Putamen (tissue), 1 donor: ENCODE results near the gene NPY4R.
"Not testable (repeated sequence)": the region's sequence is repeated elsewhere in the genome, so short reads cannot be mapped to it uniquely, and the experiment has no call there.

Source experiments
- DNase-seq: peaks from one replicate; pipeline ENCODE4 v3.0.0-alpha.2; 2016; ENCODE audit warnings: low spot score

Gene NPY4R

GRCh38 chr10:46455992-46456391 is 9.8 kb downstream of the NPY4R start:
- not testable (repeated sequence) for DNase-seq

GRCh38 chr10:46451365-46451764 is 14.4 kb downstream of the NPY4R start:
- DNase-seq = not testable (repeated sequence)

GRCh38 chr10:46450829-46451228 is 14.9 kb downstream of the NPY4R start:
- not testable (repeated sequence) for DNase-seq

- DNase-seq = not testable (repeated sequence)
These were observed 18.3 kb downstream of the NPY4R start for GRCh38 chr10:46447439-46447838.

- DNase-seq = not testable (repeated sequence)
These were observed 20.2 kb downstream of the NPY4R start for GRCh38 chr10:46445389-46446122.

- DNase-seq = not testable (repeated sequence)
These were observed 22.3 kb downstream of the NPY4R start for GRCh38 chr10:46443422-46443821.

- DNase-seq = not testable (repeated sequence)
These were observed 23.0 kb downstream of the NPY4R start for GRCh38 chr10:46442706-46443275.

- not testable (repeated sequence) for DNase-seq
These were observed 23.9 kb downstream of the NPY4R start for GRCh38 chr10:46441837-46442278.

GRCh38 chr10:46440942-46441341 is 24.8 kb downstream of the NPY4R start:
- DNase-seq = not testable (repeated sequence)

- not testable (repeated sequence) for DNase-seq
These were observed 42.2 kb downstream of the NPY4R start for GRCh38 chr10:46423550-46423949.

- not testable (repeated sequence) for DNase-seq
These were observed 46.0 kb downstream of the NPY4R start for GRCh38 chr10:46419570-46420379.

GRCh38 chr10:46418283-46418682 is 47.5 kb downstream of the NPY4R start:
- DNase-seq = not testable (repeated sequence)

- not testable (repeated sequence) for DNase-seq
These were observed 50.5 kb downstream of the NPY4R start for GRCh38 chr10:46415291-46415690.

- DNase-seq = not testable (repeated sequence)
These were observed 53.1 kb downstream of the NPY4R start for GRCh38 chr10:46412665-46413064.

GRCh38 chr10:46411123-46411522 is 54.6 kb downstream of the NPY4R start:
- DNase-seq = not testable (repeated sequence)
